ENCODE results near the gene PLA2G12B.
"Not testable (repeated sequence)": the region's sequence is repeated elsewhere in the genome, so short reads cannot be mapped to it uniquely, and the experiment has no call there.

Gene PLA2G12B

DNA sequence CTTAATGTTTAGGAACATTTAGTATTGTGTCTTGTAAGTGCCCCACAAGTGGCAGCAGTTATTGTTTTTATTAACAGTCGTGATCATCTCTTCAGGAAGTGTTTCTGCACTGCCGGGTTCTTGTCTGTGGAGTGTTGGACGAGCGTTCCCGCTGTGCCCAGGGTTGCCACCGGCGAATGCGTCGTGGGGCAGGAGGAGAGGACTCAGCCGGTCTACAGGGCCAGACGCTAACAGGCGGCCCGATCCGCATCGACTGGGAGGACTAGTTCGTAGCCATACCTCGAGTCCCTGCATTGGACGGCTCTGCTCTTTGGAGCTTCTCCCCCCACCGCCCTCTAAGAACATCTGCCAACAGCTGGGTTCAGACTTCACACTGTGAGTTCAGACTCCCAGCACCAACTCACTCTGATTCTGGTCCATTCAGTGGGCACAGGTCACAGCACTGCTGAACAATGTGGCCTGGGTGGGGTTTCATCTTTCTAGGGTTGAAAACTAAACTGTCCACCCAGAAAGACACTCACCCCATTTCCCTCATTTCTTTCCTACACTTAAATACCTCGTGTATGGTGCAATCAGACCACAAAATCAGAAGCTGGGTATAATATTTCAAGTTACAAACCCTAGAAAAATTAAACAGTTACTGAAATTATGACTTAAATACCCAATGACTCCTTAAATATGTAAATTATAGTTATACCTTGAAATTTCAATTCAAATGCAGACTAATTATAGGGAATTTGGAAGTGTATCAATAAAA is 22.2 kb downstream of the PLA2G12B start:
- DNase-seq: no peak

GRCh38 chr10:72930276-72930675 is 24.3 kb downstream of the PLA2G12B start:
- no peak for DNase-seq

DNA sequence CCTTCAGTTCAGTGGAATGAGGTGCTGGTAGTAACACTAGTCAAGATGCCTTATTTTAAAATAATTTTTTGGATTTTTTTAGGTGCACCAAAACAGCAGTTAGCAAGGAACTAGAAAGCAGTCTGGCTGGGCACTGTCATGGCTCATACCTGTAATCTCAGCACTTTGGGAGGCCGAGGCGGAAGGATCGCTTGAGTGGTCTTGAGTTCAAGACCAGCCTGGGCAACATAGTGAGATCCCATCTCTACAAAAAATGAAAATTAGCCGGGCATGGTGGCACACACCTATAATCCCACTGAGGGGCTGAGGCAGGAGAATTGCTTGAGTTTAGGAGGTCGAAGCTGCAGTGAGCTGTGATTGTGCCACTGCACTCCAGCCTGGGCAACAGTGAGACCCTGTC is 25.8 kb downstream of the PLA2G12B start:
- no peak for DNase-seq

- no peak for DNase-seq
These were observed 27.1 kb downstream of the PLA2G12B start for GRCh38 chr10:72927485-72927884.

DNA sequence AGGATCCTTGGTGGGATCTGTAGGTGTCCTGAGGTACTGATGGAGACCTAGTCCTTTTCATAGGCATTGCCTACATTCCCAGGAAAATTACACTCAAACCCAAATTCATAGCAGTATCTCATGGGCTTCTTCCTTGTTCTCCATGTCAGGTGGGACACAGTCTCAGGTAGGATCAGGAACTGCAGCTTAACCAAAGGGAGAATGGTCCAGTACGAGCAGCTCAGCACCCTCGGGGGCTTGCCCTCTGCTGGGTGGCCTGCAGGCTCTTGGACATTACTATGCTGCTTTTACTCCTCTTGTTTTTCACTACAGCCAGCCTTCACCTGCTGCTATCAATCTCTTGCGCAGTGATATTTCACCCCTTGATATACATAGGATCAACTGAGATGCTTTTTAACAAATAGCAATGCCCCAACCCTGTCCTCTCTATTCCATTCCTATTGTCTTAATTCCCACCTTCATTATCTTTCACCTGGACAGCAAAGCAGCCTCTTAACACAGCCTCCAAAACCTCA is 28.6 kb downstream of the PLA2G12B start:
- no peak for DNase-seq

DNA sequence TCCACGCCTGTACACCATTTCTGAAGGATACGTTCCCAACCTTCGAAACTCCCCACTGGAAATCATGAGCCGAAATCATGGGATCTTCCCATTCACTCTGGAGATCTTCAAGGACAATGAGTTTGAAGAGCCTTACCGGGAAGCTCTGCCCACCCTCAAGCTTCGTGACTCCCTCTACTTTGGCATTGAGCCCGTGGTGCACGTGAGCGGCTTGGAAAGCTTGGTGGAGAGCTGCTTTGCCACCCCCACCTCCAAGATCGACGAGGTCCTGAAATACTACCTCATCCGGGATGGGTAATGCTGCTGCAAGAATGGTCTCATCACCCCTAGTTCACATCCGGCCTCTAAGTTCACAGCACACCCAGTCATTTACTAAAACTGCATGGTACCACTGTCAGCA is 30.3 kb downstream of the PLA2G12B start:
- no peak for DNase-seq

DNA sequence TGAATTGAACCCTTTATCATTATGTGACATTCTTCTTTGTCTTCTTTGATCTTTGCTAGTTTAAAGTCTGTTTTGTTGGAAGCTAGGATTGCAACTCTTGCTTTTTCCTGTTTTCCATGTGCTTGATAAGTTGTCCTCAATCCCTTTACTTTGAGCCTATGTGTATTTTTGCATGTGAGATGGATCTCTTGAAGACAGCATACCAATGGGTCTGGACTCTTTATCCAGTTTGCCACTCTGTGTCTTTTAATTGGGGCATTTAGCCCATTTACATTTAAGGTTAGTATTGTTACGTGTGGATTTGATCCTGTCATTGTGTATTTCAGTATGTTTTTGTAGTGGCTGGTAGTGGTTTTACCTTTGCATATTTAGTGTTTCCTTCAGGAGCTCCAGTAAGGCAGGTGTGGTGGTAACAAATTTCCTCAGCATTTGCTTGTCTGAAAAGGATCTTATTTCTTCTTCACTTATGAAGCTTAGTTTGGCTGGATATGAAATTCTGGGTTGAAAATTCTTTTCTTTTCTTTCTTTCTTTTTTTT is 33.4 kb downstream of the PLA2G12B start:
- not testable (repeated sequence) for DNase-seq

DNA sequence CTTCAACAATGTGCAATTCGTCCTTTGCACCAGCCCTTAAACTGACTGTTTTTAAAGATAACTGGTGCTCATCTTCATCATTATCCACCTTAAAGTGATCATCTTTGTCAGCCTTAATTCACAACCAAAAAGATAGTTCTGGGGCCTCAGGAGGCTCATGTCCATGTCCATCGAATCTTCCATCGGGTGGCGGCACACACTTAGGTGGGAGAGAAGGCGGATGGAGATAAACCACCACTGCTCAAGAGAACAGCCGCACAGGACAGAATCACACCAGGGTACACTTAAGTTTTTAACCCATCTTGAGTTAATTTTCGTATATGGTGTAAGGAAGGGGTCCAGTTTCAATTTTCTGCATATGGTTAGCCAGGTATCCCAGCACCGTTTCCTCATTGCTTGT is 36.3 kb downstream of the PLA2G12B start:
- no peak for DNase-seq

DNA sequence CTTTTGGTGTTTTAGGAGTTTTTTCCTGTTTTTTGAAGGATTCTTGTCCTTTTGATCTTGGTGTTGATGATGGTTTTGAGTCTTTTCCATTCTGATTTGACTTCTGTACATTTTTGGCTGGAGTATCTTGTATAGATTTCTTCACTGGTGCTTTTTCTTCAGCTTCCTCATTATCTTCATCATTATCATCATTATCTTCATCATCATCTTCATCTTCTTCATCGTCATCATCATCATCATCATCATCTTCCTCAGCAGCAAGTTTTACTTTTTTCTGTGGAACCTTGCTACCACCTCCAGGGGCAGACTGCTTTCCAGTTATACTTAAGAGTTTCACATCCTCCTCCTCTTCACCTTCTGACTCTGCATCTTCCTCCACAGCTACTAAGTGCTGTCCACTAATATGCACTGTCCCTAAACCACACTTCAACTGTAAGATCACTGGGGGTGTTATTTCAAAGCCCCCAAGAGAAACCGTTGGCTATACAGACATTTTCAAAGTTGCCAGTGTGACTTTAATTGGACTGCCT is 36.7 kb downstream of the PLA2G12B start:
- DNase-seq: not testable (repeated sequence)

DNA sequence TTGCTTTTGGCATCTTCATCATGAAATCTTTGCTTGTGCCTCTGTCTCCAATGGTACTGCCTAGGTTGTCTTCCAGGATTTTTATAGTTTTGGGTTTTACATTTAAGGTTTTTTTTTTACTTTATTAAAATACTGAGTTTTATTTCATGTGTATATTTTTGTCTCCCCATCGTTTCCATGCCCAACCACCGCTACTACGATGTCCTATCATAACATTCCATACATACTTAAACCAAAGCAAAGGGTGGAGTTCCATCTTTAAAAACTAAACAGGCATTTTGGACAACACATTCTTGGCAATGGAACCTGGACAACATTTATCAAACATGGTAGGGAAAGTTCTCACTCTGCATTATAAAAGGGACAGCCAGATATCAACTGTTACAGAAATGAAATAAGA is 37.4 kb downstream of the PLA2G12B start:
- not testable (repeated sequence) for DNase-seq

DNA sequence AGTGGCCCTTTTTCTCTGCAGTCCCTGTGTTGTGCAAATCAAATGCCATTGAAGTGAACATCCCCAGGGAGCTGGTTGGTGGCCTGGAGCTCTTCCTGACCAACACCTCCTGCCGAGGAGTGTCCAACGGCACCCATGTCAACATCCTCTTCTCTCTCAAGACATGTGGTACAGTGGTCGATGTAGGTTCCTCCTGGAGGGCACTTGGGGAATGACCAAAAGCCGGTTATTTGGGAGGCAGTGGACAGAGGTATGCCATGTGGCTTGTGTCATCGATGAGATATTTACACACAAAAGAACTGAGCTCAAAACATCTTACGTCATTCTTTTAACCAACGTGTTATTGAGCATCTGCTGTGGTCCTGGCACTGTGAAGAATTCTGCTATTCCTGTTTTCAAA is 41.3 kb downstream of the PLA2G12B start:
- no peak for DNase-seq

GRCh38 chr10:72912736-72913135 is 41.9 kb downstream of the PLA2G12B start:
- no peak for DNase-seq

DNA sequence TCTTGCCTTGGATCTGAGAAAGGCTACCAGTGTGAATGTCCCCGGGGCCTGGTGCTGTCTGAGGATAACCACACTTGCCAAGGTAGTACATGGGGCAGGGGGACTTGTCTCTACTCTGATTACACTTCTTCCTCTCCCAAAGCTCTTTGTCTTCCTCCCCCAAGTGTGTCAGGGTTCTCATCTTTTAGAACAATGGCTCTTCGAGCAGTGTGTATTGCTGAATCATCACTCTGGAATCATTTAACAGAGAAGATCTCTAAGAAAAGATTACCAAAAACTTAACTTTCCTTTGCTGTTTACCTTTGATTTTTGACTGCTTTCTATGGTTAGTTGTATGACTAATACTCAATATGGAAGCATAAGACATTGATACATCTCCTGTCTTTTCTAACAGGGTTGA is 42.8 kb downstream of the PLA2G12B start:
- DNase-seq: no peak

DNA sequence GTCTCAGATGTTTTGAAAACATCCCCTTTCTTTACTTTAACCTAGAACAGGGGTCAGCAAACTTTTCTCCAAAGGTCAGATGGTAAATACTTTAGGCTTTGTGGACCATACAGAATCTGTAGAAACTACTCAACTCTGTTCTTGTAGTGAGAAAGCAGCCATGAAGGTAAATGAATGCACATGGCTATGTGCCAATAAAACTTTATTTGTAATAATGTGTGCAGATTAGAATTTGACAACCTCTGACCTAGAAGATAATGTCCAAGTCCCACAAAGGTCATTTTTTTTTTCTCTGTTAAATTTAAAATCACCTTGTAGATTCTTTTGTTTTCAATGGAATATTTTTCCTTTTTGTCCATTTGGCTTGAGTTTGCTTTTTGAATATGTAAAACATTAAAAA is 43.9 kb downstream of the PLA2G12B start:
- DNase-seq: no peak

DNA sequence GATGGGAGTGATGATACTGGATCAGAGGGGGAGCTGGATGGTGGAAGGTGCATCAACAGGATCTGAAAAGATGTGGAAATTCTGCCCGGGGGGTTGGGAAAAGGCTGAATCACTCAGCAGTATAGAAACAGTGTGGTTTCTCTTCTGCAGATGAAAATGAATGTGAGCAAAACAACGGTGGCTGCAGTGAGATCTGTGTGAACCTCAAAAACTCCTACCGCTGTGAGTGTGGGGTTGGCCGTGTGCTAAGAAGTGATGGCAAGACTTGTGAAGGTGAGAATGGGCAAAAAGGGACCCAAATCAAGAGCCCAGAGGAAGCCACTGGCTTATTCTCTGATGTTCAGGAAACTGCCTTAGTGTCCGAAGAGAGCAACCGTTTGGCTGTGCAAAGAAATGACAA is 48.2 kb downstream of the PLA2G12B start:
- DNase-seq: no peak

DNA sequence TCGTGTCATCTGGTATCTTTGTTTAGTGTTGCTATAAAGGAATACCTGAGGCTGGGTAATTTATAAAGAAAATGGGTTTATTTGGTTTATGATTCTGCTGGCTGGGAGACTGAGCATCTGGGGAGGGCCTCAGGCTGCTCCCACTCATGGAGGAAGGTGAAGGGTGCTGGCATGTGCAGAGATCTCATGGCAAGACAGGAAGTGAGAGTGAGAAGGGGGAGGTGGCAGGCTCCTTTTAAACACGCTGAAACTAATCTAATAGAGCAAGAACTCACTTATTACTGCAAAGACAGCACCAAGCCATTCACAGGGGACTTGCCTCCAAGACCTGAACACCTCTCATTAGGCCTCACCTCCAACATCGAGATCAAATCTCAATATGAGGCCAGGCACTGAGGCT is 49.8 kb downstream of the PLA2G12B start:
- no peak for DNase-seq

DNA sequence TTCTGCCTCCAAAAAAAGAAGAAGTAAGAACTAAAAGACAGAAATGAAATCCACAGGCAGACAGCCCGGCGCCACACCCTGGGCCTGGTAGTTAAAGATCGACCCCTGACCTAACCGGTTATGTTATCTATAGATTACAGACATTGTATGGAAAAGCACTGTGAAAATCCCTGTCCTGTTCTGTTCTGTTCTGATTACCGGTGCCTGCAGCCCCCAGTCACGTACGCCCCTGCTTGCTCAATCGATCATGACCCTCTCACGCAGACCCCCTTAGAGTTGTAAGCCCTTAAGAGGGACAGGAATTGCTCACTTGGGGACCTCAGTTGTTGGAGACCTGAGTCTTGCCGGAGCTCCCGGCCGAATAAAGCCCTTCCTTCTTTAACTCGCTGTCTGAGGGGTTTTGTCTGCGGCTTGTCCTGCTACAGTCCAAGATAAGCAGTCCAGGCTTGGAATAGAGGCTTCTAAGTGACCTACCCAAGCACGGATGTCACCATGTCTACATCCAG is 50.6 kb downstream of the PLA2G12B start:
- not testable (repeated sequence) for DNase-seq

GRCh38 chr10:72899545-72899944 is 55.1 kb downstream of the PLA2G12B start:
- DNase-seq: no peak

GRCh38 chr10:72898616-72899015 is 56.0 kb downstream of the PLA2G12B start:
- no peak for DNase-seq

DNA sequence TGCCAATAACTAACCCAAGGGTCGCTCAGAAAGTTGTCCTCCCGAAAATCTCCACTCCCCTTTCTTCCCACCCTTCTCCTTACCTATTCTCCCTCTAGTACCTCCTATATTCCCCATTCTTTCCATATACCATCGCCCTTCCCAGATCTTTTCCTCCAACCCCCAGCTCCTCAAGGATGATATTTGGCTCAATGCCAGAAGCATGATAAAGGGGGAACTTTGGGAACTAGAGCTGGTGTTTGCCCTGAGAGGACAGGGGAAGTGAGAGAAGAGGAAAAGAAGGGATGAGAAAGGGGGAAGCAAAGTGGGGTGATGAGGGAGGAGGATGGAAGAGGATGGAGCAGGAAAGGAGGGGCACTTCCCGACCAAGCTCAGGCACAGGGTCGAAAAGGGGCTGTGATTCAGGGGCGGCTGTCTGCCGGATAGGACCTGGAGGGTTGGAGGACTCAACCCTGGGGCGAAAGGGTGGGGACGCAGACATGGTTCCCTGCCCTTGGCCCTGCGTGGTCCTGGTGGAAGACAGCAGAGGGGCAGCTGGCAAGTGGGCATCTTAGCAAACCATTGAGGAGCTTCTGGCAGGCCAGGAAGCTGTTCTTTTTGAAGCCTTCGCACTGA is 59.3 kb downstream of the PLA2G12B start:
- DNase-seq: no peak

DNA sequence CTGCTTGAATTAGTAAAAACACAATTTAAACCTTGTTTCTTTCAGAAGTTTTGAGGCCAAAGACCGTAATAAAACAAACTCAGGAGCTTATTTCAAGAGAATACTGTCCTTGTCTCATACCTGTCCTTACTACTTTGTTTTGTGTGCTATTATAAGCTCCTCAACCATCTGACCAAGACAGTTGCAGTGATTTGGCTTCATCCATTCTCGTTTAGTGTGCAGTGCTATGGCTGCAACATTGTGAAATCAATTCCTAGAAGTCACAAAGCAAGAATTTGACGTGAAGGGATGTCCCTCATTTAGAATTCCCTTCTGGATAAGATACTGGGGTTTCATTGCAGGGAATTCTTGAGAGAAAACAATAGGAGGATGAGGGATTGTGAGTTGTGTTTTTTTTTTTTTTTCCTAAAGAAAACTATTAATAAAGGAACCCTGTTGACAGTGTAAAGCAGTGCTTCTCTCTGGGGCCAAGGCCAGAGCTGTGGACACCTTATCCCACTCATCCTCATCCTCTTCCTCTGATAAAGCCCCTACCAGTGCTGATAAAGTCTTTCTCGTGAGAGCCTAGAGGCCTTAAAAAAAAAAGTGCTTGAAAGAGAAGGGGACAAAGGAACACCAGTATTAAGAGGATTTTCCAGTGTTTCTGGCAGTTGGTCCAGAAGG is 61.3 kb downstream of the PLA2G12B start, which contains the start of gene OIT3:
OIT3 (plus strand) TSS at position 604 of the 663 bp plus-strand sequence. CDS start 60 bp downstream, outside the sequence.
- DNase-seq: no peak

- DNase-seq: no peak
These were observed 64.5 kb downstream of the PLA2G12B start for GRCh38 chr10:72890086-72890485.

- DNase-seq: no peak
These were observed 65.2 kb downstream of the PLA2G12B start for GRCh38 chr10:72889391-72889831.

All from midbrain (tissue), 1 donor.